ENCODE data around the gene RYR2. TPM values are rescaled to one million over a fixed set of nuclear protein-coding genes. Genes with fewer than 3 reads are reported as not detected.

RYR2 gene
- total and polyA plus RNA-seq, 2 of the 8 experiments (the other 6 are each of a cell fraction or from before 2014, with no cell fraction given), result 1.3 to 4.4 TPM

DNA sequence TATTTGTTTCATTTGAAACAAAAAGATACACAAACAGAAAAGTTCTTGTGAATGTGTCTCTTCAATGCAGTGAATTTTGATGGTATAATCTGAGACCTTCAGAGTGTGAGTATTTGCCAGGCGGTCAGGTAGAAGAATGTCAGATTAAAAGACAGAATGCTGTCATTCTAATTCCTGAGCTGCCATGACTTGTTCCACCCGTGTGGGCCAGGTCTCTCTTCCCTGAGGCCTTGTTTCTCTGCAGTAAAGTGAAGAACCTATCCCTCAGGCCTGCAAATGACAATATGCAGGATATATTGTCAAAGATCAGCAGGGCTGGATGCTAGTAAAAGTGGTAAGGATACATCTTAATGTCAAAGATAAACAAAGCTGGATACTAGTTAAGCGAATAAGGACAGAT is 737.4 kb downstream of the RYR2 start:
- Histone ChIP-seq H3K4me2 (ENCODE audit: insufficient read depth in 1 of 2, low read depth in 2 of 2, low read length in 2 of 2) (no peak overlapping the region), H3K4ac (replicated peaks; ENCODE audit: insufficient read length, low read depth, low read length) (no peak overlapping the region), H3K56ac (replicated peaks; ENCODE audit: insufficient read length, low read depth, low read length) (no peak overlapping the region), H3K9me3 (ENCODE audit: insufficient read depth in 2 of 2, low read depth in 1 of 2, low read length in 1 of 2) (no peaks in the 10 kb centered on the region), H4K5ac (ENCODE audit: insufficient read length, low read depth, low read length) (no peak overlapping the region), H4K8ac (ENCODE audit: extremely low read depth, insufficient read depth, low read length) (no peak overlapping the region), H2AFZ (ENCODE audit: low read length) (no peak overlapping the region), H3K18ac (ENCODE audit: extremely low read depth, low read length) (no peak overlapping the region), H3K4me3 (ENCODE audit: extremely low read depth in 1 of 4, insufficient read depth in 2 of 4, low read depth in 3 of 4, low read length in 4 of 4) (no peak overlapping the region), H2BK20ac (ENCODE audit: low read length) (no peak overlapping the region), H3K79me2 (ENCODE audit: control insufficient read depth in 1 of 2, insufficient read depth in 2 of 2, low read length in 2 of 2) (no peaks in the 10 kb centered on the region), H2AK5ac (ENCODE audit: low read depth, low read length) (no peak overlapping the region), H3K9ac (replicated peaks in 1 of 4; ENCODE audit: extremely low read depth in 1 of 4, low read depth in 3 of 4, low read length in 3 of 4) (no peak overlapping the region), H3K4me1 (replicated peaks in 1 of 4; ENCODE audit: control insufficient read depth in 3 of 4, insufficient read depth in 4 of 4, low read length in 3 of 4) (no peaks in the 10 kb centered on the region), H3K36me3 (ENCODE audit: control insufficient read depth in 2 of 4, insufficient read depth in 4 of 4, low read length in 3 of 4) (no peaks in the 10 kb centered on the region), H4K20me1 (replicated peaks in 1 of 2; ENCODE audit: control insufficient read depth in 1 of 2, insufficient read depth in 2 of 2, low read length in 2 of 2) (no peaks in the 10 kb centered on the region), H2BK15ac (ENCODE audit: low read length) (no peak overlapping the region), H3K27ac (ENCODE audit: low read depth, low read length) (no peak overlapping the region), H3K27me3 (replicated peaks in 1 of 4; ENCODE audit: control insufficient read depth in 3 of 4, extremely low read depth in 1 of 4, insufficient read depth in 3 of 4, low read length in 3 of 4) (no peaks in the 10 kb centered on the region), H2BK5ac (ENCODE audit: low read depth, low read length) (no peak overlapping the region), H3K14ac (ENCODE audit: insufficient read length) (no peak overlapping the region), H3K23ac (ENCODE audit: insufficient read length) (no peak overlapping the region), H4K91ac (replicated peaks; ENCODE audit: insufficient read length, low read length) (no peak overlapping the region), H3K23me2 (ENCODE audit: low read depth, low read length) (no peaks in the 10 kb centered on the region), H2BK12ac (ENCODE audit: low read depth, low read length) (no peak overlapping the region), H2BK120ac (replicated peaks; ENCODE audit: low read depth, low read length) (no peak overlapping the region), H3K79me1 (ENCODE audit: low read depth, low read length) (no peaks in the 10 kb centered on the region)
- WGBS, 2 experiments (ENCODE audit: extremely low coverage in 1 of 2, insufficient coverage in 1 of 2, insufficient read length in 1 of 2, insufficient replicate concordance in 2 of 2, low coverage in 1 of 2, low lambda C conversion rate in 2 of 2, missing lambda C conversion rate in 1 of 2), result 90% methylated on average over 3 of the region's 3 CpGs; no CpG with 5 or more reads in 1 of the 2 experiments
- POLR2A ChIA-PET (ENCODE audit: partially characterized antibody), result no interaction called here
- FAIRE-seq (no peak), DNase-seq (ENCODE audit: low read depth in 1 of 2, low spot score in 2 of 2) (no peak)
- CTCF ChIA-PET (ENCODE audit: partially characterized antibody), result interaction anchor here (1.3 kb wide), 1 partner anchor 28 kb away, joined by 3 read pairs; no protein-coding TSS in a partner anchor
- no peak for TF ChIP-seq JUND (IDR thresholded peaks at IDR 0.05; ENCODE audit: low read length)
- TF ChIP-seq ZNF274 (IDR thresholded peaks at IDR 0.05; ENCODE audit: borderline replicate concordance, extremely low read depth, low read length), result no peak
- TF ChIP-seq CREB1 (IDR thresholded peaks at IDR 0.05), result no peak
- no peak for TF ChIP-seq MAFK (IDR thresholded peaks at IDR 0.05; ENCODE audit: low read depth, low read length)
- no peak for TF ChIP-seq POU5F1 (IDR thresholded peaks at IDR 0.05; ENCODE audit: low read depth, low read length)
- TF ChIP-seq TAF1 (IDR thresholded peaks at IDR 0.05; ENCODE audit: low read depth, low read length), result no peak
- no peak for TF ChIP-seq POLR2AphosphoS5 (IDR thresholded peaks at IDR 0.05; ENCODE audit: low read depth, low read length)
- TF ChIP-seq, protein P1, sequence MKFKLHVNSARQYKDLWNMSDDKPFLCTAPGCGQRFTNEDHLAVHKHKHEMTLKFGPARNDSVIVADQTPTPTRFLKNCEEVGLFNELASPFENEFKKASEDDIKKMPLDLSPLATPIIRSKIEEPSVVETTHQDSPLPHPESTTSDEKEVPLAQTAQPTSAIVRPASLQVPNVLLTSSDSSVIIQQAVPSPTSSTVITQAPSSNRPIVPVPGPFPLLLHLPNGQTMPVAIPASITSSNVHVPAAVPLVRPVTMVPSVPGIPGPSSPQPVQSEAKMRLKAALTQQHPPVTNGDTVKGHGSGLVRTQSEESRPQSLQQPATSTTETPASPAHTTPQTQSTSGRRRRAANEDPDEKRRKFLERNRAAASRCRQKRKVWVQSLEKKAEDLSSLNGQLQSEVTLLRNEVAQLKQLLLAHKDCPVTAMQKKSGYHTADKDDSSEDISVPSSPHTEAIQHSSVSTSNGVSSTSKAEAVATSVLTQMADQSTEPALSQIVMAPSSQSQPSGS (IDR thresholded peaks at IDR 0.05; ENCODE audit: low read length), result no peak
- no peak for TF ChIP-seq JUN (IDR thresholded peaks at IDR 0.05; ENCODE audit: low read depth, low read length)
- TF ChIP-seq KDM4A (IDR thresholded peaks at IDR 0.05; ENCODE audit: low read depth, low read length, severe bottlenecking), result no peak
- no peak for TF ChIP-seq EZH2 (IDR thresholded peaks at IDR 0.05; ENCODE audit: low read depth, low read length, severe bottlenecking)
- TF ChIP-seq, protein P2, sequence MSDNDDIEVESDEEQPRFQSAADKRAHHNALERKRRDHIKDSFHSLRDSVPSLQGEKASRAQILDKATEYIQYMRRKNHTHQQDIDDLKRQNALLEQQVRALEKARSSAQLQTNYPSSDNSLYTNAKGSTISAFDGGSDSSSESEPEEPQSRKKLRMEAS (IDR thresholded peaks at IDR 0.05), result no peak
- TF ChIP-seq PHF8 (conservative IDR thresholded peaks at IDR 0.05; ENCODE audit: low read depth, low read length), result no peak
- no peak for TF ChIP-seq FOSL1 (IDR thresholded peaks at IDR 0.05; ENCODE audit: insufficient read depth, low read depth, low read length)
